ENCODE measurements around the gene GNG3.
A peak's percentile ranks its signal among the peaks of the same experiment; 100 is the strongest.

Gene GNG3

DNA sequence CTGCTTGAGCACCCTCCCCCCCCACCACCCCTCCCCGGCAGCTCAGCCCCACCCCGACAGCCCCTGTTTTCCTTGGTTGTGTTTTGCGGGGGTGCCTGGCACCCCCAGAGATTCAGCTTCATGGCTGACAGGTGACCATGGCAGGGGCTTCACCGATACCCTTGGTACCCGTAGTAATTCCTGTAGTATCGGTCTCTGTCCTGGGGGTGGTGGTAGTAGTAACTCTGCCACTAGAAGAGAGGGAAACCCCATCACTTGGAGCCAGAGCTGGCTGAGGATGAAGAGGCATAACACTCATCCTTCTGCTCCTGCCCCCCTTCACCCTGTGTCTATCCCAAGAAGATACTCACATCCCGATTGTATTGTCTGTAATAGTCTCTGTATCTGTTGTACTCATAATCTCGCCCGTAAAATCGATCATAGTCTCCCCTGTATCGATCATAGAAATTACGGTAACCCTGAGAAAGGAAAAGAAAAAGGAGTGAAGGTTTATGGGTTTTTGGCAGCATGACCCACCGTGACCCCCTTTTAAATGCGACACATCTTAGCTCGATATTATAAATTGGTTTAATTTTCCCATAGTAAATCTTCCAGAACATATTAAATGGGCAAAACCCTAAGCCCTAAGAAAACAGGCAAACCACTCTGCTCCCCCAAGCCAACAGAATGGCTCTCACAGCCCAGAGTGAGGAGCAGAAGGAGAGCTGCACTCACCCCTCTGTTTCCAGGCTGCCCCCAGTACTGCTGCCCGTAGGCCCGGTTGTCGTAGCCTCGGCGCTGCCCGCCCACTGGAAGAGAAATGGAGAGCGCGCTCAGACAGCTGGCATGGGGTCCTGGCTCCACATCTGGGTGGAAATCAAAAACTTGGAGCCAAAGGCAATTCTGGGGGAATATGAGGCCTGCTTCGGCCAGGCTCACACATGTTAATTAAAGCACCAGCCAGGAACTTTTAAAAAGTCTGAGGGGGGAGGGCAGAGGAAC, 8.0 kb downstream of the GNG3 start:
- no peak overlapping the region for H2AFZ ChIP-seq (ENCODE audit: low read depth, low read length)
- H3K4me1 ChIP-seq (ENCODE audit: insufficient read depth, low read length) = no peaks in the 10 kb centered on the region
- H3K9me3 ChIP-seq (ENCODE audit: low read length) = no peaks in the 10 kb centered on the region
- H3K27me3 ChIP-seq (ENCODE audit: insufficient read depth, low read length) = no peaks in the 10 kb centered on the region
- H3K36me3 ChIP-seq (ENCODE audit: insufficient read depth, low read length) = peaks cover 90% of the 10 kb centered on the region
- H3K4me3 ChIP-seq (ENCODE audit: low read length) = no peak overlapping the region

DNA sequence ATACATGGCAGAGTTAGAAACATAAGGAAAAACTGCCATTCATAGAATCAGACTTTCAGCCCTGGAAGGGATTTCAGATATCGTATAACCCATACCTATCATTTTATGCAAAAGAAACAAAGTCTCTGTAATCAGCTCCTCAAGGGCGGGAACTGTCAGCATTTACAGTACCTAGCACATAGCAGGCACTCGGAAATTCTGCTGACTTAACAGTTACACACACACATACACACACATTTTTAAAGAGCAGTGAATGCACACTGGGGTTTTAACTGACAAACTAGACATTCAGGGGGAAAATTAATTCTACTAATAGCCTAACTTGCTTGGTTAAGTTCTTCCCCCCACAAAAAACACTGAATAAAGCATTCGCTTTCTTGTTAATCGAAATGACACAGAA, 8.7 kb downstream of the GNG3 start:
- peaks cover 94% of the 10 kb centered on the region for H3K36me3 ChIP-seq (ENCODE audit: insufficient read depth, low read length)

DNA sequence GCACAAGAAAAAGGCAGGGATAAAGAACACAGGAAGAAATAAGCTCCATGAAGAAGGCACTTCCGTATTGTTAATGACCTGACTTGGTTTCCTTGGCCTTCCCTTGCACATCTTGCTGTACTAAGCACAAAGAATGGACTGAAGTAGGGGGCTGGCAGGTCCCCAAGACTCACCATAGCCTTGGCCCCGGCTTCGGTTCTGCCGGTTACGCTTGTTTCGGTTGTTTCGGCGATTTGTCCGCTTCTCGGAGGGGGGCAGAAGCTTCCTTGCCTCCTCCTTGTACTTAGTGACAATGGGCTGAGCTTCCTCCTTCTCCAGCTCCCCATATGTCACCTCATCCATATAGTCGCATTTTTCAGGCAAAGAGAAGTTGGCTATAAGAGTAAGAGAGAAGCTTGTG, 9.3 kb downstream of the GNG3 start:
- no peak overlapping the region for H2AFZ ChIP-seq (ENCODE audit: low read depth, low read length)
- H3K27me3 ChIP-seq (ENCODE audit: insufficient read depth, low read length) = no peaks in the 10 kb centered on the region
- H3K4me1 ChIP-seq (ENCODE audit: insufficient read depth, low read length) = no peaks in the 10 kb centered on the region
- peaks cover 95% of the 10 kb centered on the region for H3K36me3 ChIP-seq (ENCODE audit: insufficient read depth, low read length)
- no peaks in the 10 kb centered on the region for H3K9me3 ChIP-seq (ENCODE audit: low read length)
- H3K4me3 ChIP-seq (ENCODE audit: low read length) = no peak overlapping the region

More for the DNA sequence above, 8.7 kb downstream of the GNG3 start:
- Histone ChIP-seq H2AFZ (ENCODE audit: low read depth, low read length) (no peak overlapping the region), H3K9me3 (ENCODE audit: low read length) (no peaks in the 10 kb centered on the region), H3K27me3 (ENCODE audit: insufficient read depth, low read length) (no peaks in the 10 kb centered on the region), H3K4me3 (ENCODE audit: low read length) (no peak overlapping the region), H3K4me1 (ENCODE audit: insufficient read depth, low read length) (no peaks in the 10 kb centered on the region)

DNA sequence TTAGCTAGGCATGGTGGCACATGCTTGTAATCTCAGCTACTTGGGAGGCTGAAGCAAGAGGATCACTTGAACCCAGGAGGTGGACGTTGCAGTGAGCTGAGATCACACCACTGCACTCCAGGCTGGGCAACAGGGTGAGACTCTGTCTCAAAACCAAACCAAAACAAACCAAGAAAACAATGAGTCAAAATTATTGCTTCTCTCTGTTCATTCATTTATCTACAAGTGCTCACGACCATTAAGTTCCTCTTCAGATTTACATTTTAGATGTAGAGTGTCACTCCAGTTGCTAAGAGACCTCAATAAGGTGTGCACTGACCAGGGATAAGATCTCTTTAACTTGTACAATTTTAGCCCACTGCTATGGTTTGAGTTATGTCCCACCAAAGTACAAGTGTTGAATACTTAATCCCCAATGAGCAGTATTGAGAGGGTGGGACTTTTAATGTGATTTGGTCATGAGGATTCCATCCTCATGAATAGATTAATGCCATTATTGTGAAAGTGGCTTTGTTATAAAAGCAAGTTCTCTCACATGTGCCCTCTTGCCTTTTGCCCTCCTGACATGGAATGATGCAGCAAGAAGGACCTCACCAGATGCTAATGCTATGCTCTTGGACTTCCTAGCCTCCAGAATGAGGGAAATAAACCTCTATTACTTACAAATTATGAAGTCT, 12.0 kb downstream of the GNG3 start:
- Histone ChIP-seq H3K4me1 (ENCODE audit: insufficient read depth, low read length) (peaks cover 7% of the 10 kb centered on the region), H2AFZ (ENCODE audit: low read depth, low read length) (no peak overlapping the region), H3K9me3 (ENCODE audit: low read length) (no peaks in the 10 kb centered on the region), H3K27me3 (ENCODE audit: insufficient read depth, low read length) (no peaks in the 10 kb centered on the region), H3K36me3 (ENCODE audit: insufficient read depth, low read length) (peaks cover 97% of the 10 kb centered on the region), H3K4me3 (ENCODE audit: low read length) (no peak overlapping the region)

DNA sequence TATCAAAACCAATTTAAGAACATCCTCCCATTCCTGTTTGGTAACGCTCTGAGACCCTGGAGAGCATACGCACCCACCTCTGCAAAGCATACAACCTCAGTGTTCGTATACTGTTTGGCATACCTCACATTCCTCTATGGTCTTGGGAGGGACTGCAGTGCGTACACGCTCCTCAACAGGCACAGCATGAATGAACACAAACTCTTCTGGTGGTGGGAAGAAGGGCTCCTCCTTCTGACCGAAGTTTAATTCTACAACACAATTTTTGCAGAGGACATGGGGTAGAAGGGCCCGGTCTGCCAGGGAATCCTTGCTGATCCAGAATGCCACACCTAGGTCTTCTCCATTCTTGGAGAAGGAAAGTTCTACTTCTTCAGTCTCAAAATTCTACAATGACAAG, 14.5 kb downstream of the GNG3 start:
- Histone ChIP-seq H3K27me3 (ENCODE audit: insufficient read depth, low read length) (no peaks in the 10 kb centered on the region), H3K36me3 (ENCODE audit: insufficient read depth, low read length) (peaks cover 76% of the 10 kb centered on the region), H3K4me1 (ENCODE audit: insufficient read depth, low read length) (peaks cover 21% of the 10 kb centered on the region), H3K9me3 (ENCODE audit: low read length) (no peaks in the 10 kb centered on the region), H3K4me3 (ENCODE audit: low read length) (no peak overlapping the region), H2AFZ (ENCODE audit: low read depth, low read length) (no peak overlapping the region)

DNA sequence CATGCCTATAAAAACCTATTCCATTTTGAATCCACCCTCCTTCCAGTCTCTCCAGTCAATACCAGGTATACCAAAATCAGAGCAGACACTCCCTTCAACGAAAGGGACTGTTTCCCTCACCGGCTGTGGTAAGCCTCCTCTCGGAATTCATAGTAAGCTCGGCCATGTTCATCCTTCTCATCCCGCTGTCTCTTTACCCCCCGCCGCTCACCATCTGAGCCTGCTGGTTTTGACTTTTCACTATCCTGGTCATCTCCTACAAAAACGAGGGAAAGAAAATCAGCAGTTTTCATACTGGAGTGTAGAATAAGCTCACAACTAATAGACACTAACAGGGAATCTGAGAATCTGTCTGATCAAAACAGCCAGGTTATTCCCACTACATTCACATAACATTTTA, 16.7 kb downstream of the GNG3 start:
- no peaks in the 10 kb centered on the region for H3K9me3 ChIP-seq (ENCODE audit: low read length)
- H3K36me3 ChIP-seq (ENCODE audit: insufficient read depth, low read length) = peaks cover 56% of the 10 kb centered on the region
- peak overlapping the region; percentile 85 for H3K4me3 ChIP-seq (ENCODE audit: low read length)
- peaks cover 21% of the 10 kb centered on the region for H3K4me1 ChIP-seq (ENCODE audit: insufficient read depth, low read length)
- no peaks in the 10 kb centered on the region for H3K27me3 ChIP-seq (ENCODE audit: insufficient read depth, low read length)
- H2AFZ ChIP-seq (ENCODE audit: low read depth, low read length) = no peak overlapping the region

DNA sequence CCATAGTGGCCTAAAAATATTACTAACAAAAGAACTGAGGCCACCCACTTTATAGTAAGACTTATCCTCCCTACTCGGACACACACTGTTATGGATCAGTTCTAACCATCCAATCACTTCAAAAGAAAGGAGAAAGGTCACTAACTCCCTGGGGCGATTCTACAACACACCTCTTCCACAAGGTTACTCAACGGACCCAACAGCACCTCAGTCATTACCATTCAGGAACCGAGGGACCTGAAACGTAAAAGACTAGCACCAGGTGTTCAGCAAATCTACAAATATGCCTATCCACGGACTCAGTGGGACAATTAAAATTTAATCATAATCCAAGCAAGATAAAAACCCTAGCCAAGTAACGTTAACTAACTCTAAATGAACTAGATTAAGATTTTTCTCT, 18.2 kb downstream of the GNG3 start:
- peaks cover 30% of the 10 kb centered on the region for H3K4me1 ChIP-seq (ENCODE audit: insufficient read depth, low read length)
- H3K27me3 ChIP-seq (ENCODE audit: insufficient read depth, low read length) = no peaks in the 10 kb centered on the region
- H3K4me3 ChIP-seq (ENCODE audit: low read length) = peak overlapping the region; percentile 85
- peaks cover 41% of the 10 kb centered on the region for H3K36me3 ChIP-seq (ENCODE audit: insufficient read depth, low read length)
- no peaks in the 10 kb centered on the region for H3K9me3 ChIP-seq (ENCODE audit: low read length)
- no peak overlapping the region for H2AFZ ChIP-seq (ENCODE audit: low read depth, low read length)

DNA sequence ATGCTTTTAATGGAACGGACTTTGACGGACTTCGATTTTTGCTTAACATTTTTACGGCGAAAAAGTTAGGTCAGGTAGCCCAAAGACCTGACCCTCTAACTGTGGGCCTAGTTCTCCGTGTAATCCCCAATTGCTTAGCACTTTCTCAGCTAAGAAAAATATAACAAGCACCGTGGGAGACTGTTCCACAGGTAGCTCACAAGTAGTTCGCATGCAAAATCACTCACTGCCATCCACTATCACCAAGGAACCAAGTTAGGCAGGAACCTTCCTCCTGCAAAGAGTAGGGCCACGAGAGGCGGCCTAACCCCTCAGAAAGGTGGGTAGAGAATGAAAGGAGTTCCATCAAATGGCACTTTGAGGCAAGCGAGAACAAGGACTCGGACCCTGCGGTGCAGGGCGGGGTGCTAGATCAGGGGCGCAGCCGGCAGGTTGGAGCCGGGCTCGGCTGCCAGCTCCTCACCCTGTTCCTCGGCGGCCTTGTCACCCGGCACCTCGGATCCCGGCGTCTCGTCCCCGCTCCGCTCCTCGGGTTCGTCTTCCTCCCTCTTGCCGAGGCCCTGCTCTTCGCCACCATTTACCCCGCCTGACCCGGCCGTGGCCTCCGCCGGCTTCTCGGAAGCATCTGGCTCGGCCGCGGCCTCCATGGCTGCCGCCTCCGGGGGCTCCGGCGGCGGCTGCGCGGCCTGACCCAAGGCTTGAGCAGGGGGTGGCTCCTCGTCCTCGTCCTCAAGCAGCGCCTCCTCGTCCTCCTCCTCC, 18.9 kb downstream of the GNG3 start:
- peaks cover 37% of the 10 kb centered on the region for H3K36me3 ChIP-seq (ENCODE audit: insufficient read depth, low read length)
- no peaks in the 10 kb centered on the region for H3K27me3 ChIP-seq (ENCODE audit: insufficient read depth, low read length)
- H2AFZ ChIP-seq (ENCODE audit: low read depth, low read length) = no peak overlapping the region
- peaks cover 30% of the 10 kb centered on the region for H3K4me1 ChIP-seq (ENCODE audit: insufficient read depth, low read length)
- H3K4me3 ChIP-seq (ENCODE audit: low read length) = peak overlapping the region; percentile 85
- H3K9me3 ChIP-seq (ENCODE audit: low read length) = no peaks in the 10 kb centered on the region

DNA sequence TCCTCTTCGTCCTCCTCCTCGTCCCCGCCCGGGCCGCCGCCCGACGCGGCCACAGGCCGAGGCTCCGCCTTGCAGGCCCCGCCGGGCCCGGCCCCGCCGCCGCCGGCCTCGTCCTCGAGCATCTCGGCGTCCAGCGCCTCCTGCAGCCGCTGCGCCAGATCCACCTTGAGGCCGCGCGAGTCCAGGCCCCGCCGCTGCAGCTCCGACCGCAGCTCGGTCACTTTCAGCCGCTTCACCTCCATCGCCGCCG, 19.4 kb downstream of the GNG3 start:
- peaks cover 32% of the 10 kb centered on the region for H3K36me3 ChIP-seq (ENCODE audit: insufficient read depth, low read length)

DNA sequence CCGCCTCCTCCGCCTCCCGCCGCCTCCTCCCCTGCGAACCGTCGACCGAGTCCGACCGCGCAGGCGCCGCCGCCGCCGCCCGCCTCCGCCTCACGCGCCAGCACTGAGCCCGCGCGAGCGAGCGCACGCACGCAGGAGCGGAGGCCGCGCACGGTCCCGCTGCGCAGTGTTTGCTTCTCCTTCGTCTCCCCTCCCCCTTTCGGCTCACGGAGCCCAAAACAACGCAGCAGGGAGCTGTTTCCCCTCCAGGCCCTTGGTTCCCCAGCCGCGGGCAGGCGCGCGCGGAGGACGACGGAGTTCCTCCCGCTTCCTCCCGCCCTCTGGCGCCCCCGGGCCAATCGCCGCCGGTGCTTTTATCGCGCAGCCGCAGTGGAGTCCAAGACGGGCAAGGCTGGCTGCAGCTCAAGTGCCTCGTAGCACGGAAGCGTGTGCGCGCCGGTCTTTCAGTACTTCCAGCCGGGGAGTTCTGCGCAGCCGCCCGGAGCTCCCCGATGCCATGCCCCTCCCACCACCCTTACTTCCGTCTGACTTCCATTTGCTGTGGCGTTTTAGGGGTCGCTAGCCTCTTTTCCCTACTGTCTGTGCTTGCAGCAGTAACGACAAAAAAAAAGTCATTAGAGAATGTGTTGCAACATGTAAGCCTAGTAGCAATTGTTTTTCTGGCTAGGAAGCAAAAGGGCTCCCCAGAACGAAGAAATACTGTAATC, 19.8 kb downstream of the GNG3 start, which contains the start of gene HNRNPUL2:
Gene HNRNPUL2, minus strand, starts transcription at position 293 of the 707 bp plus-strand sequence. CDS start 301 bp downstream, outside the sequence.
- Histone ChIP-seq H2AFZ (ENCODE audit: low read depth, low read length) (peak within 1 kb of the TSS; percentile 66), H3K27me3 (ENCODE audit: insufficient read depth, low read length) (no peaks in the 10 kb centered on the region), H3K4me3 (ENCODE audit: low read length) (peak within 1 kb of the TSS; percentile 85), H3K36me3 (ENCODE audit: insufficient read depth, low read length) (peaks cover 27% of the 10 kb centered on the region), H3K9me3 (ENCODE audit: low read length) (no peaks in the 10 kb centered on the region), H3K4me1 (ENCODE audit: insufficient read depth, low read length) (peaks cover 30% of the 10 kb centered on the region)

More for the DNA sequence above, 19.4 kb downstream of the GNG3 start:
- H3K9me3 ChIP-seq (ENCODE audit: low read length) = no peaks in the 10 kb centered on the region
- no peaks in the 10 kb centered on the region for H3K27me3 ChIP-seq (ENCODE audit: insufficient read depth, low read length)
- H2AFZ ChIP-seq (ENCODE audit: low read depth, low read length) = peak overlapping the region; percentile 27
- peak overlapping the region; percentile 85 for H3K4me3 ChIP-seq (ENCODE audit: low read length)
- H3K4me1 ChIP-seq (ENCODE audit: insufficient read depth, low read length) = peaks cover 30% of the 10 kb centered on the region

DNA sequence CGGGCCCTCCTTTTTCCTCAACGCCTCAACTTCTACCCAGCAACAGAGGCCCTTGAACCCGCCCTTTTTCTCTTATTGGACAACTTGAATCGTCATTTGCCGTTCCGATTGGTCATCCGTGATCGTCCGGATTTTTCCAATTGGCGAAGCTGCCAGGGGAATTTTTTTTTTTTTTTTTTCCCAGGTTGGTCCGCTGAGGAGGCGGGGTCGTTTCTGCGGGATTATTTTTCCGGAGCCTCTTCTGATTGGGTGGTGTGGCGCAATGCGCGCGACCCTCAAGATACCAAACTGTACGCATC, 20.3 kb downstream of the GNG3 start:
- no peaks in the 10 kb centered on the region for H3K9me3 ChIP-seq (ENCODE audit: low read length)
- H3K4me3 ChIP-seq (ENCODE audit: low read length) = peak overlapping the region; percentile 85
- peaks cover 24% of the 10 kb centered on the region for H3K36me3 ChIP-seq (ENCODE audit: insufficient read depth, low read length)

DNA sequence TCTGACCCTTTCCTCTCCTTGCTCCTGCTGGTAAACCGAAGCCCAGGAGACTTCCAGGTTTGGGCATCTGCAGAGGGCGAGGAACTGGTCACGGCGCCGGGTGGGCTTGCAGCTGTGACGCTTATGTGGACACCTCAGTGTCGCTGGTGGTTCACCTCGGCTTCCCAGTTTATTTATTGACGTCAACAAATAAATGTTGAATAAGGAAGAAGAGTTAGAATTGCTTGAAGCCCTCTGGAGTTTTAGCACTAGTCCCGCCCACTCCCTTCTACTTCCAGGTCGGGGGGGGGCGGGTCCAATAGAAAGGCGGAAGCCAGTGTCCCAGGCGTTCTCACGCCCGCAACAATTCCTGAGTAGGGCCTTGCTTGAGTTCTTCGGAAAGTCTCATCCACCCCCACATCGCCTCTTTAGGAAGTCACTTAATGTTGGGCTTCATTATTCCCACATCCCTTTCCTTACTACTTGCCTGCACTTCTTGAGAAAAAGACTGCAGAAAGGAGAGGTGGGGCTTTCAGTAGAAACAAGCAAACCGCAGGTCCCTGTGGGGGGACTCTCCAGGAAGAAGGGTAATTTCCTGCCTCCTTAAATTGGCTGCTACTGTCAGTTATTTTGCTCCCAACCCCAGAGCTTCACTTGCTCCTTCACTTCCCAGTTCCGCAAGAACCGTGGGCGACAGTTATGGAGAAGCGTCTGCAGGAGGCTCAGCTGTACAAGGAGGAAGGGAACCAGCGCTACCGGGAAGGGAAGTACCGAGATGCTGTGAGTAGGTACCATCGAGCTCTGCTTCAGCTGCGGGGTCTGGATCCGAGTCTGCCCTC, 20.9 kb downstream of the GNG3 start, which contains the start of gene TTC9C:
Gene TTC9C, plus strand, starts transcription at position 316 of the 818 bp plus-strand sequence. Its CDS starts 363 bp downstream, at position 679.
- Histone ChIP-seq H3K27me3 (ENCODE audit: insufficient read depth, low read length) (no peaks in the 10 kb centered on the region), H3K4me1 (ENCODE audit: insufficient read depth, low read length) (peaks cover 30% of the 10 kb centered on the region), H3K4me3 (ENCODE audit: low read length) (peak within 1 kb of the TSS; percentile 85), H2AFZ (ENCODE audit: low read depth, low read length) (peak within 1 kb of the TSS; percentile 66), H3K36me3 (ENCODE audit: insufficient read depth, low read length) (peaks cover 24% of the 10 kb centered on the region), H3K9me3 (ENCODE audit: low read length) (no peaks in the 10 kb centered on the region)

More for the DNA sequence above, 20.3 kb downstream of the GNG3 start:
- Histone ChIP-seq H3K4me1 (ENCODE audit: insufficient read depth, low read length) (peaks cover 30% of the 10 kb centered on the region), H2AFZ (ENCODE audit: low read depth, low read length) (peak overlapping the region; percentile 66), H3K27me3 (ENCODE audit: insufficient read depth, low read length) (no peaks in the 10 kb centered on the region)
